Measurements from ENCODE around the gene SETDB1.
A peak's percentile ranks its signal among the peaks of the same experiment; 100 is the strongest.

The SETDB1 gene

GRCh38 chr1:150976401-150976821 lies 50.2 kb downstream of the SETDB1 start:
- ChIA-PET POLR2A (interaction anchor here (0.6 to 3.6 kb wide), 2 partner anchors 30 to 559 kb away, joined by 3 to 20 read pairs; partner anchors contain the start of gene MINDY1), CTCF (interaction anchor here (1.0 to 7.1 kb wide), 4 partner anchors 9 to 417 kb away, joined by 3 to 51 read pairs (median 6); partner anchors contain the start of gene MINDY1)
- TF ChIP-seq LEF1 (IDR thresholded peaks at IDR 0.05; ENCODE audit: borderline replicate concordance) = no peak
- no peak for TF ChIP-seq ZNF384 (IDR thresholded peaks at IDR 0.05)
- no peak for TF ChIP-seq SP1 (IDR thresholded peaks at IDR 0.05)
- no peak for TF ChIP-seq CTBP1 (IDR thresholded peaks at IDR 0.05; ENCODE audit: borderline replicate concordance)
- no peak for TF ChIP-seq FOXA1 (IDR thresholded peaks at IDR 0.05)
- no peak for DNase-seq (ENCODE audit: extremely low spot score)

- DNase-seq (ENCODE audit: extremely low spot score) = no peak
- TF ChIP-seq NFRKB (IDR thresholded peaks at IDR 0.05) (no peak), FOXA1 (IDR thresholded peaks at IDR 0.05) (no peak), LEF1 (IDR thresholded peaks at IDR 0.05; ENCODE audit: borderline replicate concordance) (no peak), BHLHE40 (IDR thresholded peaks at IDR 0.05; ENCODE audit: borderline replicate concordance) (no peak), TARDBP (IDR thresholded peaks at IDR 0.05) (no peak), FOXK2 (IDR thresholded peaks at IDR 0.05) (no peak), HDGF (IDR thresholded peaks at IDR 0.05; ENCODE audit: borderline replicate concordance) (no peak), ARNT (IDR thresholded peaks at IDR 0.05) (no peak), ZNF384 (IDR thresholded peaks at IDR 0.05) (no peak)
- CTCF ChIA-PET = interaction anchor here (1.0 to 7.1 kb wide), 3 partner anchors 10 to 418 kb away, joined by 3 to 51 read pairs (median 3); partner anchors contain the start of gene MINDY1
- POLR2A ChIA-PET = interaction anchor here (0.6 to 3.6 kb wide), 3 partner anchors 29 to 560 kb away, joined by 3 to 20 read pairs (median 7); partner anchors contain the start of gene MINDY1
Observed at GRCh38 chr1:150976879-150977694, 50.9 kb downstream of the SETDB1 start.

GRCh38 chr1:150979092-150980056 lies 53.2 kb downstream of the SETDB1 start:
- CTCF ChIA-PET = interaction anchor here (0.7 to 10.3 kb wide), 5 partner anchors 9 to 190 kb away, joined by 3 to 70 read pairs (median 4); partner anchors contain the start of gene MINDY1
- POLR2A ChIA-PET = interaction anchor here (2.6 kb wide), 1 partner anchor 27 kb away, joined by 7 read pairs; the partner anchor contains the start of gene MINDY1
- peak; percentile 91 for DNase-seq (ENCODE audit: extremely low spot score)
- TF ChIP-seq HDGF (IDR thresholded peaks at IDR 0.05; ENCODE audit: borderline replicate concordance) (0 out of 2 replicates have a peak, but pooled peaks have one; percentile 8), L3MBTL2 (conservative IDR thresholded peaks at IDR 0.05) (no peak), ARNT (IDR thresholded peaks at IDR 0.05) (peak; percentile 77; the same call in 1 of the 2 replicates)

GRCh38 chr1:150981177-150981804 lies 55.1 kb downstream of the SETDB1 start:
- POLR2A ChIA-PET = interaction anchor here (2.9 kb wide), 1 partner anchor 25 kb away, joined by 16 read pairs; the partner anchor contains the start of gene MINDY1
- peak; percentile 42 for DNase-seq (ENCODE audit: extremely low spot score)
- CTCF ChIA-PET = interaction anchor here (0.7 to 10.3 kb wide), 3 partner anchors 15 to 25 kb away, joined by 4 to 70 read pairs (median 51); partner anchors contain the start of gene MINDY1
- TF ChIP-seq ZNF384 (IDR thresholded peaks at IDR 0.05) = no peak
- TF ChIP-seq TARDBP (IDR thresholded peaks at IDR 0.05) = no peak
- TF ChIP-seq LEF1 (IDR thresholded peaks at IDR 0.05; ENCODE audit: borderline replicate concordance) = no peak
- no peak for TF ChIP-seq L3MBTL2 (conservative IDR thresholded peaks at IDR 0.05)
- TF ChIP-seq NFRKB (IDR thresholded peaks at IDR 0.05) = no peak
- TF ChIP-seq BHLHE40 (IDR thresholded peaks at IDR 0.05; ENCODE audit: borderline replicate concordance) = no peak
- no peak for TF ChIP-seq FOXK2 (IDR thresholded peaks at IDR 0.05)
- no peak for TF ChIP-seq ELF4 (IDR thresholded peaks at IDR 0.05)
- no peak for TF ChIP-seq HDGF (IDR thresholded peaks at IDR 0.05; ENCODE audit: borderline replicate concordance)
- no peak for TF ChIP-seq SUZ12 (IDR thresholded peaks at IDR 0.05)
- TF ChIP-seq FOXM1 (IDR thresholded peaks at IDR 0.05; ENCODE audit: borderline replicate concordance) = no peak
- TF ChIP-seq SP1 (IDR thresholded peaks at IDR 0.05) = no peak
- no peak for TF ChIP-seq FOXA1 (IDR thresholded peaks at IDR 0.05)
- no peak for TF ChIP-seq ARNT (IDR thresholded peaks at IDR 0.05)

GRCh38 chr1:150981805-150982712 lies 55.9 kb downstream of the SETDB1 start, which contains the start of gene ANXA9:
Gene ANXA9, plus strand, starts transcription at chr1:150982292. Its CDS starts 814 bp downstream, at chr1:150983106.
- CTCF ChIA-PET = interaction anchor here (0.7 to 10.3 kb wide), 3 partner anchors 14 to 24 kb away, joined by 4 to 70 read pairs (median 51); partner anchors contain the start of gene MINDY1
- TF ChIP-seq LEF1 (IDR thresholded peaks at IDR 0.05; ENCODE audit: borderline replicate concordance) (no peak), NFRKB (IDR thresholded peaks at IDR 0.05) (no peak), TARDBP (IDR thresholded peaks at IDR 0.05) (no peak), L3MBTL2 (conservative IDR thresholded peaks at IDR 0.05) (no peak), FOXA1 (IDR thresholded peaks at IDR 0.05) (no peak), HDGF (IDR thresholded peaks at IDR 0.05; ENCODE audit: borderline replicate concordance) (no peak), ELF4 (IDR thresholded peaks at IDR 0.05) (no peak), PKNOX1 (IDR thresholded peaks at IDR 0.05) (no peak), CTBP1 (IDR thresholded peaks at IDR 0.05; ENCODE audit: borderline replicate concordance) (no peak), ARNT (IDR thresholded peaks at IDR 0.05) (no peak), BHLHE40 (IDR thresholded peaks at IDR 0.05; ENCODE audit: borderline replicate concordance) (no peak), FOXK2 (IDR thresholded peaks at IDR 0.05) (no peak), SP1 (IDR thresholded peaks at IDR 0.05) (no peak), ZNF384 (IDR thresholded peaks at IDR 0.05) (no peak), FOXM1 (IDR thresholded peaks at IDR 0.05; ENCODE audit: borderline replicate concordance) (no peak)
- POLR2A ChIA-PET = interaction anchor here (2.9 kb wide), 1 partner anchor 24 kb away, joined by 16 read pairs; the partner anchor contains the start of gene MINDY1
- no peak for DNase-seq (ENCODE audit: extremely low spot score)

Data from HEK293T (cell line).